ENCODE measurements around the gene TTC28. TPM values are rescaled to one million over a fixed set of nuclear protein-coding genes. Genes with fewer than 3 reads are reported as not detected.
A peak's percentile ranks its signal among the peaks of the same experiment; 100 is the strongest.

Gene TTC28
- total and polyA plus RNA-seq, 11 donors = 5.1 to 34.9 (median 21.8) TPM

GRCh38 chr22:27986937-27987336, 692.7 kb downstream of the TTC28 start:
- ATAC-seq = no peak
- Histone ChIP-seq H3K4me1 (peaks cover 2 to 22% (median 14%) of the 10 kb centered on the region in 12 donors), H3K27ac (no peak overlapping the region), H3K4me3 (no peak overlapping the region), H3K36me3 (peaks cover 0 to 82% (median 40%) of the 10 kb centered on the region in 9 donors), H3K9me3 (no peaks in the 10 kb centered on the region), H3K27me3 (no peaks in the 10 kb centered on the region)
- TF ChIP-seq POLR2A (IDR thresholded peaks at IDR 0.05) (no peak), CTCF (IDR thresholded peaks at IDR 0.05) (no peak)
- 86 to 92% (median 89%) methylated on average over 5 of the region's 5 CpGs for WGBS, 4 donors
- DNase-seq = no peak
- intact Hi-C loops (cut with DNase I) = loop anchor here in 2 of 10 donors (10.0 kb wide), 2 partner anchors 52 to 62 kb away; no protein-coding TSS in a partner anchor

GRCh38 chr22:27986459-27986858, 693.2 kb downstream of the TTC28 start:
- WGBS, 4 donors = 73 to 86% (median 78%) methylated on average over 5 of the region's 5 CpGs
- no peaks in the 10 kb centered on the region for H3K27me3 ChIP-seq
- intact Hi-C loops (cut with DNase I) = loop anchor here in 2 of 10 donors (10.0 kb wide), 2 partner anchors 52 to 62 kb away; no protein-coding TSS in a partner anchor
- DNase-seq = peak in 1 of 5 donors; percentile 2
- H3K27ac ChIP-seq = no peak overlapping the region
- H3K4me3 ChIP-seq = no peak overlapping the region
- no peak for ATAC-seq
- TF ChIP-seq POLR2A (IDR thresholded peaks at IDR 0.05) (no peak), CTCF (IDR thresholded peaks at IDR 0.05) (no peak)
- no peaks in the 10 kb centered on the region for H3K9me3 ChIP-seq
- peaks cover 0 to 82% (median 41%) of the 10 kb centered on the region in 9 donors for H3K36me3 ChIP-seq
- H3K4me1 ChIP-seq = peaks cover 2 to 20% (median 11%) of the 10 kb centered on the region in 12 donors

- intact Hi-C loops (cut with DNase I) = loop anchor here in 2 of 10 donors (10.0 kb wide), 2 partner anchors 51 to 61 kb away; no protein-coding TSS in a partner anchor
- no peak overlapping the region for H3K4me3 ChIP-seq
- WGBS, 4 donors = 89 to 91% (median 91%) methylated on average over 11 to 12 of the region's 12 CpGs
- H3K36me3 ChIP-seq = peaks cover 0 to 86% (median 43%) of the 10 kb centered on the region in 9 donors
- no peaks in the 10 kb centered on the region for H3K9me3 ChIP-seq
- no peak for ATAC-seq
- H3K27me3 ChIP-seq = no peaks in the 10 kb centered on the region
- H3K27ac ChIP-seq = no peak overlapping the region
- peak in 1 of 5 donors; percentile 35 for DNase-seq
- peaks cover 1 to 15% (median 5%) of the 10 kb centered on the region in 12 donors for H3K4me1 ChIP-seq
- no peak for TF ChIP-seq POLR2A (IDR thresholded peaks at IDR 0.05)
- TF ChIP-seq CTCF (IDR thresholded peaks at IDR 0.05) = no peak
These were observed 694.0 kb downstream of the TTC28 start for GRCh38 chr22:27985323-27986275.

GRCh38 chr22:27984723-27985122, 694.9 kb downstream of the TTC28 start:
- Histone ChIP-seq H3K4me1 (peaks cover 0 to 8% (median 0%) of the 10 kb centered on the region in 12 donors), H3K9me3 (no peaks in the 10 kb centered on the region), H3K4me3 (no peak overlapping the region), H3K27ac (no peak overlapping the region), H3K36me3 (peaks cover 0 to 83% (median 41%) of the 10 kb centered on the region in 9 donors), H3K27me3 (no peaks in the 10 kb centered on the region)
- WGBS, 4 donors = 69 to 79% (median 77%) methylated on average over 9 of the region's 9 CpGs
- intact Hi-C loops (cut with DNase I) = loop anchor here in 2 of 10 donors (10.0 kb wide), 2 partner anchors 50 to 60 kb away; no protein-coding TSS in a partner anchor
- DNase-seq (no peak), ATAC-seq (peak in 2 of 4 donors; percentile 8 to 12)
- no peak for TF ChIP-seq POLR2A (IDR thresholded peaks at IDR 0.05)
- no peak for TF ChIP-seq CTCF (IDR thresholded peaks at IDR 0.05)

All from heart left ventricle (tissue), 16 donors.